Ishikawa (cell line): Measurements from ENCODE around the gene HOXA10.
A peak's percentile ranks its signal among the peaks of the same experiment; 100 is the strongest.

Experiments
- CEBPB ChIP-seq: IDR thresholded peaks from 2 replicates; pipeline ENCODE4 v1.6.1; 2012
- CREB1 ChIP-seq: IDR thresholded peaks from 2 replicates; pipeline ENCODE4 v1.6.1; 2012; ENCODE audit warnings: low read depth
- EGR1 ChIP-seq: IDR thresholded peaks from 2 replicates; pipeline ENCODE4 v1.6.1; 2012
- EP300 ChIP-seq: IDR thresholded peaks from 2 replicates; pipeline ENCODE4 v1.6.1; 2012; ENCODE audit warnings: borderline replicate concordance
- FOXM1 ChIP-seq: IDR thresholded peaks from 2 replicates; pipeline ENCODE4 v1.6.1; 2012; ENCODE audit warnings: low read depth, borderline replicate concordance
- MAX ChIP-seq: IDR thresholded peaks from 2 replicates; pipeline ENCODE4 v1.6.1; 2012
- NFIC ChIP-seq: IDR thresholded peaks from 2 replicates; pipeline ENCODE4 v1.6.1; 2012
- RAD21 ChIP-seq: IDR thresholded peaks from 2 replicates; pipeline ENCODE4 v1.6.1; 2012; ENCODE audit warnings: low read depth
- REST ChIP-seq: IDR thresholded peaks from 2 replicates; pipeline ENCODE4 v1.6.1; 2012; ENCODE audit warnings: low read depth, mild to moderate bottlenecking
- TAF1 ChIP-seq: IDR thresholded peaks from 2 replicates; pipeline ENCODE4 v1.6.1; 2012; ENCODE audit warnings: low read depth, mild to moderate bottlenecking
- TCF12 ChIP-seq: IDR thresholded peaks from 2 replicates; pipeline ENCODE4 v1.6.1; 2012; ENCODE audit warnings: low read depth
- TEAD4 ChIP-seq: IDR thresholded peaks from 2 replicates; pipeline ENCODE4 v1.6.1; 2012
- USF1 ChIP-seq: IDR thresholded peaks from 2 replicates; pipeline ENCODE4 v1.6.1; 2012
- YY1 ChIP-seq: IDR thresholded peaks from 2 replicates; pipeline ENCODE4 v1.6.1; 2012; ENCODE audit warnings: low read depth
- ZBTB7A ChIP-seq: IDR thresholded peaks from 2 replicates; pipeline ENCODE4 v1.6.1; 2012; ENCODE audit warnings: low read depth

The HOXA10 gene

GRCh38 chr7:27161214-27161720, 12.9 kb downstream of the HOXA10 start:
- TF ChIP-seq CEBPB, result no peak
- peak; percentile 99 for TF ChIP-seq ZBTB7A

- no peak for TF ChIP-seq EP300
- TF ChIP-seq TEAD4, result peak; percentile 79
- peak; percentile 96 for TF ChIP-seq YY1
- TF ChIP-seq USF1, result no peak
- peak; percentile 57; the same call in 1 of the 2 replicates for TF ChIP-seq MAX
- peak; percentile 48; the same call in 1 of the 2 replicates for TF ChIP-seq TAF1
- no peak for TF ChIP-seq NFIC
- peak; percentile 70 for TF ChIP-seq EGR1
- TF ChIP-seq CREB1, result no peak
- no peak; the same call in 1 of the 2 replicates for TF ChIP-seq ZBTB7A
- no peak for TF ChIP-seq FOXM1
- TF ChIP-seq RAD21, result peak; percentile 92
- TF ChIP-seq REST, result no peak
- no peak for TF ChIP-seq CEBPB
- TF ChIP-seq TCF12, result no peak
Measured at GRCh38 chr7:27160546-27161213, 13.4 kb downstream of the HOXA10 start.

GRCh38 chr7:27160145-27160545, 14.0 kb downstream of the HOXA10 start:
- TF ChIP-seq NFIC (no peak), ZBTB7A (no peak), CEBPB (no peak), REST (no peak), EGR1 (no peak), TEAD4 (no peak), RAD21 (no peak), CREB1 (no peak), FOXM1 (no peak)

GRCh38 chr7:27159266-27160144, 14.6 kb downstream of the HOXA10 start:
- no peak for TF ChIP-seq RAD21
- no peak for TF ChIP-seq FOXM1
- TF ChIP-seq CEBPB, result no peak
- no peak for TF ChIP-seq MAX
- TF ChIP-seq ZBTB7A, result no peak
- TF ChIP-seq TCF12, result no peak
- TF ChIP-seq TAF1, result no peak
- TF ChIP-seq EP300, result no peak
- TF ChIP-seq YY1, result no peak
- TF ChIP-seq CREB1, result no peak
- no peak for TF ChIP-seq EGR1
- no peak for TF ChIP-seq TEAD4
- no peak for TF ChIP-seq REST
- no peak for TF ChIP-seq USF1
- TF ChIP-seq NFIC, result no peak
